Measurements from ENCODE around the gene DNAJB5.
"Not testable (repeated sequence)": the region's sequence is repeated elsewhere in the genome, so short reads cannot be mapped to it uniquely, and the experiment has no call there.

DNAJB5 gene

DNA sequence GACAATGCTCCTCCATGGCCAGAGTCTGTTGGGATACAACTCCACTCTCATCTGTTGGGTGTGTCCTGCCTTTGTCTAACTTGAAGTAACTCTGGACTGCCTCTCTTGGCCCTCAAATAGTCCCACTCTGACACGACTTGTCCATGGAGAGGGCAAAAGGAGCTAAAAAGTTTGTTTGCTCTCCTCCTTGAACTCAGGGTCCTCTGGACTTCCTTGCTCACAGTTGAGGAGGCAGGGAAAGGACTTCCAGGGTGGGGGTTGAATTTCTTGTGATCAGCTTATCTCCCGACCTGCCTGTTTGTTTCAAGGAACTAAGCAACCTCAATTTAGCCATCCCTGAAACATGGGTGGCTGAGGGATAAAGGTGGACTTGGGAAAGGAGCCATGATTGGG lies 11.7 kb downstream of the DNAJB5 start:
- DNase-seq: no peak

- no peak for DNase-seq
These were observed 12.4 kb downstream of the DNAJB5 start for GRCh38 chr9:35001803-35002502.

DNA sequence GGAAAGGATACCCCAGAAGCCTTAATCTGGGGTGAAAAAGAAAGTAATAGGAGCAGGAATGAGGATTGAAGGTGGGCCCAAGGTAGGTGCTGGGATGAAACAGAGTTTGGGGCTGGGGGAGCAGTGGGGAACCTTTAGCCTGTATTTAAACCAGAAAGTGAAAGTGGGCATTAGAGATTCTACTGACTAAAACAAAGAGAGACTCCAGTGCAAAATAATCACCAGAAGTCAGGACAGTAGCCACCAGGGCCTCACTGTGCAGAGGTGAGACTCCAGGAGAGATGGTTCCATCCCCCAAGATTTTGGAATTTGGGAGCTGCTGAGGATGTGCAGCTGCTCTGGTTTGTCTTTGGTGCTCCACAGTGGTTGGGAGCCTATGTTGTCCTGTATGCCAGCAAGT lies 13.1 kb downstream of the DNAJB5 start:
- no peak for DNase-seq

DNA sequence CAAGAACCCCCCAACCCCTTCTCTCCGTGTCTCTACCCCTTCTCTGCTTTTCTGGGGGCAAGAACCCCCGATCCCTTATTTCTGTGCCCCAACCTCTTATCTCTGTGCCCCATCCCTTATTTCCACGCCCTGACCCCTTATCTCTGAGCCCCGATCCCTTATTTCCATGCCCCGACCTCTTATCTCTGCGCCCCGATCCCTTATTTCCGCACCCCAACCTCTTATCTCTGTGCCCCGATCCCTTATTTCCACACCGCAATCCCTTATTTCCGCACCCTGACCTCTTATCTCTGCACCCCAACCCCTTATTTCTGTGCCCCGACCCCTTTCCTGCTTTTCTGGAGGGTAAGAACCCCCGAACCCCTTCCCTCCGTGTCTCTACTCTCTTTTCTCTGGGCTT lies 14.8 kb downstream of the DNAJB5 start:
- not testable (repeated sequence) for DNase-seq

GRCh38 chr9:35010351-35010958 lies 20.9 kb downstream of the DNAJB5 start:
- no peak for DNase-seq

DNA sequence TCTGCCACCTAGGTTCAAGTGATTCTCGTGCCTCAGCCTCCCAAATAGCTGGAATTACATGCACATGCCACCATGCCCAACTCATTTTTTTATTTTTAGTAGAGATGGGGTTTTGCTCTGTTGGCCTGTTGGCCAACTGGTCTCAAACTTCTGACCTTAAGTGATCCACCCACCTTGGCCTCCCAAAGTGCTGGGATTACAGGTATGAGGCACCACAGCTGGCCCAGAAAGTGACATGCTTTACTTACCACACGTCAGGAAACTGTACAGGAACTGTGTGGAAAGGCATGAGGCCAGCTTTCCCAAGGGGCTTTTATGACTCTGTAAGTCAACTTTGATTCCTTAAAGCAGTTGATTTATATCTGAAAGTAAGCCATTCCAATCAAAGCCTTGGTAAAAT lies 25.0 kb downstream of the DNAJB5 start:
- no peak for DNase-seq

DNA sequence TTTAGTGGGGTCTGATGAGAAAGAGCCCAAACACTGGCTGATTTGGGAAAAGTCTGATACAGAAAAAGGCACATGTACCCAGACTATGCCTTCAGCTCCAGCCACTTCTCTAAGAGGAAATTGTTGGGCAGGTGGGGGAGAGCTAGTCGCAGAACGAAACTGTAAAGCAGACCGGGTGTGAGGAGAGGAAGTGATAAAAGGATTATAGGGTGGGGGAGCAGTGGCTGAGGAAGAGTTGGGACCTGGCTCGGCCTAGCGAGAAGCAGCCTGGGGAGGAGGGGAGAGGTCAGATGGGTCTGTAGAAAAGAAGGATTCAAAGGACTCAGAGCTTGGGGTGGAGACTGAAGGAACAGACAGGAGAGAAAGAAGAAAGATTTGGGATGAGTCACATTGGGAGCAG lies 33.9 kb downstream of the DNAJB5 start:
- not testable (repeated sequence) for DNase-seq

DNA sequence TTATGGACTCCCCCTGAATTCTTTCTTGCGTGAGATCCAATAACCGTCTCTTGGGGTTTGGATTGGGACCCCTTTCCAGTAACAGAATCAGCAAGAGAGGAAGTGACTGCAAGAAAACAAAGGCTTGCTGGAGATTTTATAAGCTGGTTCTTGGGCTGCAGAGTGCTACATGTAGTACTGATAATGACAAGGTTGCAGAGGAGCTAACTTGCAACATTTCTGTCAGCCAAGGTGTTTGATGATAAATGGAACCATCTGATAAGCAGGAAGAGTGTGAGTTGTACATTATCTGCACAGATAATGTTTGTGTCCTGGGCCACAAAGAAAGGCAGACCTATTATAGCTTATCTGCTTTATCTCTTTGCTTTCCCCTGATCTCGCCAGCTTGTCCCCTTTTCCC lies 37.1 kb downstream of the DNAJB5 start:
- no peak for DNase-seq

GRCh38 chr9:35027374-35027773 lies 37.8 kb downstream of the DNAJB5 start:
- no peak for DNase-seq

DNA sequence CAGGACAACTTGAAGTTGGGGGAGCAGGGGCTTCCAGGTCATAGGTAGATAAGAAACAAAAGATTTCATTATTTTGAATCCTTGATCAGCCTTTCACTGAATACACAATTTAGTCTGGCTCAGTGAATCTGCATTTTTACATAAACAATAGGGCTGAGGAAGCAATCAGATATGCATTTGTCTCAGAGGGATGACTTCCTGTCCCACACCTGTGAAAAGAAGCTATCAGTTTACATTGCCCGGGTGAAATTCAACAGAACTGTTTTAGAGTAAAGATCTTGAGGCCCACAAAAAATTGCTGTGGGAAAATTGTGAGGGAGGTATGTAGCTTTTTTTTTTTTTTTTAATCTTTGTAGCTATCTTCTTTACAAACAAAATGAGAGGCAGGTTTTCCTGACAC lies 38.3 kb downstream of the DNAJB5 start:
- no peak for DNase-seq

DNA sequence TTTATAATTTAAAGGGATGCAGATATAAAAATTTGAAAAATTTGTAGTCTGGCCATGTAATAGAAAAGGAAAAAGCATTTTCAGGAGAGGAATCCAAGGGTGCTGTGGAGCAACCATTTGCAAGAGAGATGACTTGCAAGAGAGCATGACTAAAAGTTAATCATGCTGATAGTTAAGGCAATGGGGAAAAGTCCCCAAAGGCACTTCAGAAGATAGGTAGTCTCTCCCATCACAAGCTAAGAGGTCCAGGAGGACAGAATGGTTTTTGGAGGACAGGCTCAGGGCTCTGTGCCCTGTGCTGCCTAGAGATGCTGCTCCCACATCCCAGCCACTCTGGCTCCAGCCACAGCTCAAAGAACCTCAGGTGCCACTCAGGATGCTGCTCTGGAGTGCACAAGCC lies 38.8 kb downstream of the DNAJB5 start:
- no peak for DNase-seq

DNA sequence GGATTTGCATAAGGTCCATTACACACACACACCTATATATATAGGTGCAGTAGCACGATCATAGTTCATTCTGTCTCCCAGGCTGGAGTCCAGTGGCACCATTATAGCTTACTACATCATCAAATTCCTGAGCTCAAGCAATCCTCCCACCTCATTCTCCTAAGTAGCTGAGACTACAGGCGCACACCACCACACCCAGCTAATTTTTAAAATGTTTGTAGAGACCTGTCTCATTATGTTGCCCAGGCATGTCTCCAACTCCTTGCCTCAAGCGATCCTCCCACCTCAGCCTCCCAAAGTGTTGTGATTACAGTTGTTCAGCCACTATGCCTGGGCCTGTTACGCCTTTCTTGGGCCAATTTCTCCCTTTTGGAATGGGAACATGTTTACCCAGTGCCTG lies 39.7 kb downstream of the DNAJB5 start:
- DNase-seq: no peak

DNA sequence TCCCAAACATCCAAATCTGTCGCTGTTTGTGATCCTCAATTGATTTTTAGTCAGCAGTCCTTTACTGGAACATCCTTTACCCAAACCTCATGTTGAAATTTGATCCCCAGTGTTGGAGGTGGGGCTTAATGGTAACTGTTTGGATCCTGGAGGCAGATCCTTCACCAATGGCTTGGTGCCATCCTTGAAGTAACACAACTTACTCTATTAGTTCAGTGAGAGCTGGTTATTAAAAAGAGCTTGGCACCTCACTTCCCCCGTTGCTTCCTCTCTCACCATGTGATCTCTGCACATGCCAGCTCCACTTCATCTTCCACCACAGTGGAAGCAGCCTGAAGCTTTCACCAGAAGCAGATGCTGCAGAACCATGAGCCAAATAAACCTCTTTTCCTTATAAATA lies 40.3 kb downstream of the DNAJB5 start:
- DNase-seq: no peak

- DNase-seq: no peak
These were observed 43.6 kb downstream of the DNAJB5 start for GRCh38 chr9:35033101-35033500.

DNA sequence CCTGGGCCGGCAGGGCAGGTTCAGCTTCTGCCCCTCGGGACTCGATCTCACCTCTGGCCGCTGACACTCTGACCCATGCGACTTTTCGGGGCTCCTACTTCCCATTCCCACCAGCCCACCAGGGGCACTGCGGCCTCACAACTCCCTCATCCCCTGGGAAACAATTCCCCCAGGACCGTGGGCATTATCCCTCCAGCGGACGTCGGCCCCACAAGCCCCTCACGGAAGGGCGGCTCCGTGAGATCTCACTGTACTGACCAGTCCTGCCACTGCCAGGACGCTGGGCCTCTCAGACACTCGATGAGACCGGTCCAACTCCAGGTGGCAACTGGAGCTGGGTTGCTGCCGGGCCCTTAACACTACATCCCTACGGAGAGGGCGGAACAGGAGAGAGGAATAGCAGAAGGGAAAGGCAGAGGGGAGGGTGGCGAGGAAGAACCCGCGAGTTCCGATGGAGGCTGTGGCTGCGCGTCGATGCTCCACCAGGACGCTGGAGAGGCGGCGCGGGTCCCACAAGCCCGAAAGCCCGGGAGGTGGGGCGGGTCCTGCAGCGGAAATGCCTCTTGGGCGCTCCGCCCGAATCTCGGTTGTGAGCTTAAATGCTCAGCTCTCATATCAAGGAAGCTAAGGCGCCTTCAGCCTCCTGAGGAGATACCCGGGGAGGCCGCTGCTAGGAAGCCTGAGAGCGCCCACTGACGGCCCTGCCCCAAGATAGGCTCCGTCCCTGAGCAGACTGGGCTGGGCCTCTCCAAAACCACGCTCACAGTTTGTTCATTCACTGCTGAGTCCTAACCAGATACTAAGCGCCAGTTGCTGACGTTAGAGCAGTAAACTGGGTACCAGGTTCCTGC lies 46.5 kb downstream of the DNAJB5 start:
- peak; percentile 68 for DNase-seq

GRCh38 chr9:35042081-35042604 lies 52.6 kb downstream of the DNAJB5 start:
- no peak for DNase-seq

- no peak for DNase-seq
These were observed 53.5 kb downstream of the DNAJB5 start for GRCh38 chr9:35042891-35043545.

GRCh38 chr9:35044071-35044470 lies 54.5 kb downstream of the DNAJB5 start:
- DNase-seq: no peak

Measured in CD4-positive, alpha-beta T cell treated with Interleukin-17A for 4 hours (primary cell).